GM19328 (cell line): ENCODE measurements around the gene CAMKMT.

Source experiments
- ATAC-seq: cut with Tn5 transposase; IDR thresholded peaks from one replicate; pipeline ENCODE4 v1.9.1; 2021; ENCODE audit warnings: mild to moderate bottlenecking, moderate library complexity; ENCODE audit not compliant: unreplicated experiment

CAMKMT gene

GRCh38 chr2:44817673-44818335 lies 456.1 kb downstream of the CAMKMT start:
- ATAC-seq, result no peak

- ATAC-seq, result no peak
Observed at GRCh38 chr2:44819061-44819460, 457.3 kb downstream of the CAMKMT start.

- ATAC-seq, result no peak
Observed at GRCh38 chr2:44821500-44821899, 459.8 kb downstream of the CAMKMT start.

- ATAC-seq, result no peak
Observed at GRCh38 chr2:44822174-44822573, 460.4 kb downstream of the CAMKMT start.
